GM23338 (cell line): Measurements from ENCODE around the gene TEPSIN. TPM values are rescaled to one million over a fixed set of nuclear protein-coding genes. Genes with fewer than 3 reads are reported as not detected.

Experiments used
- ATAC-seq: fragments of 200-7000 bp; cut with Tn5 transposase; 3 replicates; pipeline ENCODE4 v1.9.1; 2020
- DNase-seq: peaks from one replicate; pipeline ENCODE4 v3.0.0-alpha.2; 2015; ENCODE audit warnings: low spot score
- H2AFZ ChIP-seq: fragments of 200-600 bp; sonication (generic); 2 replicates; pipeline ENCODE4 v1.8.0; 2016; ENCODE audit warnings: antibody characterized with exemption, mild to moderate bottlenecking, moderate library complexity
- H3F3A ChIP-seq: fragments of 200-600 bp; sonication (generic); replicated peaks from 2 replicates; pipeline ENCODE4 v1.8.0; 2017; ENCODE audit warnings: antibody characterized with exemption, mixed run types, low read depth
- H3K27ac ChIP-seq: fragments of 200-600 bp; sonication (generic); 2 replicates; pipeline ENCODE4 v1.6.1; 2016; ENCODE audit warnings: low read depth
- H3K27me3 ChIP-seq: fragments of 200-600 bp; sonication (generic); 2 replicates; pipeline ENCODE4 v1.8.0; 2016; ENCODE audit warnings: mild to moderate bottlenecking, mixed run types, moderate library complexity; ENCODE audit not compliant: insufficient read depth
- H3K36me3 ChIP-seq: fragments of 200-600 bp; sonication (generic); 2 replicates; pipeline ENCODE4 v1.8.0; 2016; ENCODE audit warnings: mild to moderate bottlenecking; ENCODE audit not compliant: insufficient read depth
- H3K4me1 ChIP-seq: fragments of 200-600 bp; sonication (generic); 2 replicates; pipeline ENCODE4 v1.8.0; 2016; ENCODE audit warnings: mild to moderate bottlenecking, moderate library complexity; ENCODE audit not compliant: insufficient read depth
- H3K4me2 ChIP-seq: fragments of 200-600 bp; sonication (generic); 2 replicates; pipeline ENCODE4 v1.7.1; 2017; ENCODE audit warnings: mixed run types
- H3K4me3 ChIP-seq: fragments of 200-600 bp; sonication (generic); 2 replicates; pipeline ENCODE4 v1.6.1; 2016; ENCODE audit warnings: mixed run types
- H3K79me2 ChIP-seq: fragments of 200-600 bp; sonication (generic); replicated peaks from 2 replicates; pipeline ENCODE4 v1.8.0; 2017; ENCODE audit warnings: mild to moderate bottlenecking; ENCODE audit not compliant: insufficient read depth
- H3K9me2 ChIP-seq: fragments of 200-600 bp; sonication (generic); 2 replicates; pipeline ENCODE4 v1.8.0; 2017; ENCODE audit not compliant: insufficient read depth
- H4K20me1 ChIP-seq: fragments of 200-600 bp; sonication (generic); replicated peaks from 2 replicates; pipeline ENCODE4 v1.8.0; 2017; ENCODE audit warnings: mild to moderate bottlenecking; ENCODE audit not compliant: insufficient read depth
- H3K27ac Mint-ChIP-seq: 2 replicates; pipeline ENCODE4 v1.8.0; 2020; ENCODE audit warnings: inconsistent platforms, mild to moderate bottlenecking, moderate library complexity, mixed read lengths
- H3K27me3 Mint-ChIP-seq: 3 replicates; pipeline ENCODE4 v1.8.0; 2022; ENCODE audit warnings: low read depth, mild to moderate bottlenecking, moderate library complexity, mixed read lengths, inconsistent platforms; ENCODE audit not compliant: insufficient read depth, poor library complexity
- H3K36me3 Mint-ChIP-seq: 3 replicates; pipeline ENCODE4 v1.8.0; 2021; ENCODE audit warnings: low read depth, mild to moderate bottlenecking, inconsistent platforms, moderate library complexity, mixed read lengths
- H3K4me1 Mint-ChIP-seq: 3 replicates; pipeline ENCODE4 v1.8.0; 2020; ENCODE audit warnings: mild to moderate bottlenecking, inconsistent platforms, mixed read lengths
- H3K4me3 Mint-ChIP-seq: 3 replicates; pipeline ENCODE4 v1.8.0; 2021; ENCODE audit warnings: moderate library complexity, mild to moderate bottlenecking, inconsistent platforms, mixed read lengths
- H3K9me3 Mint-ChIP-seq: 3 replicates; pipeline ENCODE4 v1.8.0; 2020; ENCODE audit warnings: moderate library complexity, mild to moderate bottlenecking, inconsistent platforms, mixed read lengths
- CREB1 ChIP-seq: fragments of 250-450 bp; sonication (Bioruptor Pico); IDR thresholded peaks from 2 replicates; pipeline ENCODE4 v1.5.0; 2020; ENCODE audit warnings: low read depth, mild to moderate bottlenecking, moderate library complexity
- EZH2 ChIP-seq: fragments of 200-600 bp; sonication (generic); IDR thresholded peaks from one replicate; pipeline ENCODE4 v1.8.0; 2017; ENCODE audit warnings: antibody characterized with exemption, mild to moderate bottlenecking, low read depth; ENCODE audit not compliant: unreplicated experiment
- EZH2phosphoT487 ChIP-seq: fragments of 200-600 bp; sonication (generic); IDR thresholded peaks from one replicate; pipeline ENCODE4 v1.8.1; 2018; ENCODE audit warnings: antibody characterized with exemption; ENCODE audit not compliant: unreplicated experiment
- JUNB ChIP-seq: IDR thresholded peaks from one replicate; pipeline ENCODE4 v1.6.1; 2016; ENCODE audit warnings: antibody characterized with exemption; ENCODE audit not compliant: unreplicated experiment
- POLR2AphosphoS5 ChIP-seq: IDR thresholded peaks from 2 replicates; pipeline ENCODE4 v1.6.1; 2016; ENCODE audit warnings: antibody characterized with exemption, low read depth
- ZNF114 ChIP-seq: fragments of 250-450 bp; sonication (Bioruptor Pico); IDR thresholded peaks from 2 replicates; pipeline ENCODE4 v1.5.0; 2020; ENCODE audit warnings: mild to moderate bottlenecking, moderate library complexity
- polyA plus RNA-seq: library from polyadenylated mRNA; unstranded; fragments of >200 nt; fragmentation: Nextera tagmentation; extraction: Ambion mirVana; gene quantifications from 2 replicates; pipeline ENCODE4 v1.2.1, GENCODE V29; 2016
- total RNA-seq: library from RNA; depleted of rRNA; stranded (reverse); fragments of >200 nt; shearing (Covaris generic); gene quantifications from 2 replicates; pipeline ENCODE4 v1.2.3, GENCODE V29; 2014
- TF ChIP-seq, protein P1 (sequence below): IDR thresholded peaks from 2 replicates; pipeline ENCODE4 v1.6.1; 2016; ENCODE audit warnings: antibody characterized with exemption

Gene TEPSIN
- total and polyA plus RNA-seq, 2 experiments from 2014 or later = 4.4 to 25.3 TPM

DNA sequence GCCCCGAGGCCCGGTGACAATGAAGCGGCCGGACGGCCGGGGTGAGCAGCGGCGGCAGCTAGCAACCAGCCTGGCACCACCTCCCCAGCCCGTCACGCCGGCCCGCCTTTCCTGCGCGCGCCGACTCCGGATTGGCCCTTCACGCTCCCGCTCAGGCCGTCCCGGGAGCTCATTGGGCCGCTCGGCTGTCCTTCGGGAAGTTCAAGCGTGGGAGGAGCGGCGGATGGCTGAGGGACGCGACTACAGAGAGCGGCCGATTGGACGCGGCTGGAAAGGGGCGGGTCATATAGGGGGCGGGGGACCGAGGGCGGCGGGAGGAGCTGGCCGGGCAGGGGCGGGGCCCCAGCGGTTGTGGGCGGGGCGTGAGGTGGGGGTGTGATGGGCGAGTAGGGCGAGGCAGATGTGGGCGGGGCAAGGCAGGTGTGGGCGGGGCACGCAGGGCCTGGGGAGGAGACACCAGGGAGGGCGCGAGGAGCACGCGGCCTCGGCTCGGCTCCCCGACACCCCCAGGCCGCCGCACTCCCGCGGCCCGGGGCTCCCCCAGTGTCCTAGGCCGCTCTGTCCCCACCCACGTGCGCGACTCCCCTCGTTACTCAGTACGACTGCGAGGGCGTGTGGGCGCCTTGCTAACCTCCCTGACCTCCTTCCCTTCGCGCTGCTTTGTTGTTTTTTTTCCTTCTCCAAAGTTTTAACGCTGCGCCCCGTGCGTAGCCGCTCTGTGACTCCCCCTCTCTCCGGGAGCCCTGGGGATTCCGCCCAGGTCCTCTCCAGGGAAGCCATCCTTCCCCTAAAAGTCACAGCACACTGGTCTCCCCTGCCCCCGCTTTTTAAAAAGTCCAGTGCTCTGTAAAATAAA lies 15.7 kb downstream of the TEPSIN start, which contains the start of gene CEP131:
Gene CEP131, minus strand, starts transcription at position 60 of the 856 bp plus-strand sequence. CDS start 2,909 bp downstream, outside the sequence.
- Mint-ChIP-seq H3K27ac (peak within 1 kb of the TSS; percentile 89), H3K4me3 (peak within 1 kb of the TSS; percentile 79)
- H3K79me2 ChIP-seq = peaks cover 20% of the 10 kb centered on the region; the same call in 1 of the 2 replicates

DNA sequence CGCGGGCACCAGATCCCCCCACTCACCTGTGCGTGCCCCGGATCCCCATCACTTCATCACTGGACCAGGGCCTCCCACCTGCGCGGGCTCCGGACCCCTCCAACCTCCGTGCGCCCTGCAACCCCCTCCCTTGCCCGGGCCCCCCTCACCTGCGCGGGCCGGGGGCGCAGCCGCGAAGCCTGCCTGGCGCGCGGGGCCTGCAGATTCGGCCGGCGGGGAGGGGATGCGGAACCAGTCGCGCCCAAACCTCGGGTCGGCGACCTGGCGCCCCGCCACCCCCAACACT lies 16.3 kb downstream of the TEPSIN start:
- H3K36me3 Mint-ChIP-seq = no peaks in the 10 kb centered on the region; the same call in 1 of the 3 replicates
- peak; percentile 13 for ATAC-seq
- peaks cover 21% of the 10 kb centered on the region; the same call in 1 of the 2 replicates for H3K79me2 ChIP-seq
- DNase-seq = no peak
- H3K27me3 ChIP-seq = 0 out of 2 replicates have a peak, but pooled peaks cover 3% of the 10 kb centered on the region
- peak overlapping the region; percentile 76 for H3K4me3 Mint-ChIP-seq
- no peak overlapping the region for H3K27ac Mint-ChIP-seq
- peaks cover 4% of the 10 kb centered on the region for H3K27me3 Mint-ChIP-seq
- H3K36me3 ChIP-seq = no peaks in the 10 kb centered on the region
- no peaks in the 10 kb centered on the region; the same call in 1 of the 2 replicates for H4K20me1 ChIP-seq
- peaks cover 14% of the 10 kb centered on the region for H3K4me1 ChIP-seq
- H2AFZ ChIP-seq = 0 out of 2 replicates have a peak overlapping the region, but pooled peaks have one; percentile 43
- no peaks in the 10 kb centered on the region for H3K9me2 ChIP-seq
- no peak overlapping the region for H3K27ac ChIP-seq
- peak overlapping the region; percentile 89 for H3K4me2 ChIP-seq
- no peaks in the 10 kb centered on the region for H3F3A ChIP-seq
- peak overlapping the region; percentile 93 for H3K4me3 ChIP-seq
- H3K9me3 Mint-ChIP-seq = no peaks in the 10 kb centered on the region; the same call in 2 of the 3 replicates
- TF ChIP-seq, protein P1, sequence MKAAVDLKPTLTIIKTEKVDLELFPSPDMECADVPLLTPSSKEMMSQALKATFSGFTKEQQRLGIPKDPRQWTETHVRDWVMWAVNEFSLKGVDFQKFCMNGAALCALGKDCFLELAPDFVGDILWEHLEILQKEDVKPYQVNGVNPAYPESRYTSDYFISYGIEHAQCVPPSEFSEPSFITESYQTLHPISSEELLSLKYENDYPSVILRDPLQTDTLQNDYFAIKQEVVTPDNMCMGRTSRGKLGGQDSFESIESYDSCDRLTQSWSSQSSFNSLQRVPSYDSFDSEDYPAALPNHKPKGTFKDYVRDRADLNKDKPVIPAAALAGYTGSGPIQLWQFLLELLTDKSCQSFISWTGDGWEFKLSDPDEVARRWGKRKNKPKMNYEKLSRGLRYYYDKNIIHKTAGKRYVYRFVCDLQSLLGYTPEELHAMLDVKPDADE = no peak
- H3K4me1 Mint-ChIP-seq = peaks cover 15% of the 10 kb centered on the region

More for the DNA sequence above, 15.7 kb downstream of the TEPSIN start, which contains the start of gene CEP131:
- peak; percentile 99 for DNase-seq
- H2AFZ ChIP-seq = peak within 1 kb of the TSS; percentile 95
- 0 out of 2 replicates have a peak, but pooled peaks cover 3% of the 10 kb centered on the region for H3K27me3 ChIP-seq
- H3F3A ChIP-seq = no peaks in the 10 kb centered on the region
- peak within 1 kb of the TSS; percentile 93 for H3K4me3 ChIP-seq
- H3K36me3 ChIP-seq = no peaks in the 10 kb centered on the region
- H3K9me2 ChIP-seq = no peaks in the 10 kb centered on the region
- Mint-ChIP-seq H3K9me3 (no peaks in the 10 kb centered on the region; the same call in 2 of the 3 replicates), H3K36me3 (no peaks in the 10 kb centered on the region; the same call in 1 of the 3 replicates), H3K4me1 (peaks cover 15% of the 10 kb centered on the region), H3K27me3 (peaks cover 4% of the 10 kb centered on the region)
- peak within 1 kb of the TSS; percentile 11; the same call in 1 of the 2 replicates for H3K27ac ChIP-seq
- peaks cover 14% of the 10 kb centered on the region for H3K4me1 ChIP-seq
- TF ChIP-seq ZNF114 (CRISPR knock-in tag) = no peak
- no peak for TF ChIP-seq EZH2
- TF ChIP-seq CREB1 = peak; percentile 89
- TF ChIP-seq POLR2AphosphoS5 = peak; percentile 52
- no peak for TF ChIP-seq EZH2phosphoT487
- TF ChIP-seq JUNB = no peak
- ATAC-seq = peak; percentile 94
- H3K4me2 ChIP-seq = peak within 1 kb of the TSS; percentile 89
- no peaks in the 10 kb centered on the region; the same call in 1 of the 2 replicates for H4K20me1 ChIP-seq
